ENCODE results near the gene SMG5. TPM values are rescaled to one million over a fixed set of nuclear protein-coding genes. Genes with fewer than 3 reads are reported as not detected.

Gene SMG5
- total RNA-seq, 4 donors from 2014 or later, result 58.0 to 85.8 (median 67.5) TPM

GRCh38 chr1:156236164-156236563, 46.5 kb downstream of the SMG5 start:
- WGBS, 2 donors, result 90 to 93% methylated on average over 11 of the region's 12 CpGs

GRCh38 chr1:156233426-156234127, 49.0 kb downstream of the SMG5 start:
- Histone ChIP-seq H3K27ac (no peak overlapping the region), H3K36me3 (peaks cover 0 to 88% (median 20%) of the 10 kb centered on the region in 3 donors), H3K27me3 (no peaks in the 10 kb centered on the region), H3K4me1 (peaks cover 0 to 9% (median 0%) of the 10 kb centered on the region in 4 donors), H3K9me3 (no peaks in the 10 kb centered on the region), H3K4me3 (no peak overlapping the region)
- 72 to 77% methylated on average over 5 of the region's 5 CpGs for WGBS, 2 donors
- DNase-seq (ENCODE audit: low spot score in 2 of 2), result no peak
- TF ChIP-seq POLR2A (IDR thresholded peaks at IDR 0.05), result no peak

More at GRCh38 chr1:156236164-156236563, 46.5 kb downstream of the SMG5 start:
- DNase-seq (ENCODE audit: low spot score in 2 of 2), result no peak
- TF ChIP-seq POLR2A (IDR thresholded peaks at IDR 0.05) (no peak), CTCF (IDR thresholded peaks at IDR 0.05) (no peak), EP300 (IDR thresholded peaks at IDR 0.05) (no peak)
- Histone ChIP-seq H3K9me3 (no peaks in the 10 kb centered on the region), H3K4me3 (no peak overlapping the region), H3K4me1 (no peaks in the 10 kb centered on the region), H3K27ac (no peak overlapping the region), H3K27me3 (no peaks in the 10 kb centered on the region), H3K36me3 (peaks cover 0 to 90% (median 25%) of the 10 kb centered on the region in 3 donors)

- no peak for DNase-seq (ENCODE audit: low spot score in 2 of 2)
- H3K4me3 ChIP-seq, result no peak overlapping the region
- peaks cover 0 to 9% (median 0%) of the 10 kb centered on the region in 4 donors for H3K4me1 ChIP-seq
- 86 to 89% methylated on average over 12 of the region's 12 CpGs for WGBS, 2 donors
- H3K36me3 ChIP-seq, result peaks cover 0 to 85% (median 11%) of the 10 kb centered on the region in 3 donors
- H3K9me3 ChIP-seq, result no peaks in the 10 kb centered on the region
- TF ChIP-seq POLR2A (IDR thresholded peaks at IDR 0.05) (no peak), EP300 (IDR thresholded peaks at IDR 0.05) (no peak), CTCF (IDR thresholded peaks at IDR 0.05) (no peak)
- H3K27me3 ChIP-seq, result no peaks in the 10 kb centered on the region
- no peak overlapping the region for H3K27ac ChIP-seq
Observed at GRCh38 chr1:156232201-156232894, 50.3 kb downstream of the SMG5 start.

GRCh38 chr1:156230473-156230837, 52.2 kb downstream of the SMG5 start:
- WGBS, 2 donors, result 63 to 68% methylated on average over 1 of the region's 1 CpG
- Histone ChIP-seq H3K36me3 (peaks cover 0 to 81% (median 0%) of the 10 kb centered on the region in 3 donors), H3K4me1 (peaks cover 0 to 12% (median 0%) of the 10 kb centered on the region in 4 donors), H3K27me3 (no peaks in the 10 kb centered on the region), H3K4me3 (no peak overlapping the region), H3K9me3 (no peaks in the 10 kb centered on the region), H3K27ac (no peak overlapping the region)
- TF ChIP-seq EP300 (IDR thresholded peaks at IDR 0.05), result no peak
- TF ChIP-seq CTCF (IDR thresholded peaks at IDR 0.05), result no peak
- TF ChIP-seq POLR2A (IDR thresholded peaks at IDR 0.05), result no peak
- DNase-seq (ENCODE audit: low spot score in 2 of 2), result no peak

- no peak overlapping the region for H3K4me3 ChIP-seq
- no peak for TF ChIP-seq POLR2A (IDR thresholded peaks at IDR 0.05)
- no peak for TF ChIP-seq EP300 (IDR thresholded peaks at IDR 0.05)
- TF ChIP-seq CTCF (IDR thresholded peaks at IDR 0.05), result no peak
- no peaks in the 10 kb centered on the region for H3K9me3 ChIP-seq
- 72 to 73% methylated on average over 11 of the region's 11 CpGs for WGBS, 2 donors
- H3K27me3 ChIP-seq, result no peaks in the 10 kb centered on the region
- peaks cover 0 to 77% (median 0%) of the 10 kb centered on the region in 3 donors for H3K36me3 ChIP-seq
- no peak overlapping the region for H3K27ac ChIP-seq
- no peak for DNase-seq (ENCODE audit: low spot score in 2 of 2)
- peaks cover 0 to 17% (median 2%) of the 10 kb centered on the region in 4 donors for H3K4me1 ChIP-seq
Observed at GRCh38 chr1:156229809-156230472, 52.7 kb downstream of the SMG5 start.

Data from tibial nerve (tissue), 4 donors.